ENCODE measurements around the gene ALK. TPM values are rescaled to one million over a fixed set of nuclear protein-coding genes. Genes with fewer than 3 reads are reported as not detected.

The ALK gene
- total and polyA plus RNA-seq, 2 experiments from 2014 or later, result 0.35 TPM; not detected in 1

GRCh38 chr2:29322011-29322410 lies 599.4 kb downstream of the ALK start:
- Histone ChIP-seq H3K27me3 (ENCODE audit: insufficient read depth) (no peaks in the 10 kb centered on the region), H2AFZ (no peak overlapping the region), H3K36me3 (ENCODE audit: insufficient read depth) (no peaks in the 10 kb centered on the region), H3K4me2 (no peak overlapping the region), H4K20me1 (replicated peaks; ENCODE audit: insufficient read depth) (no peaks in the 10 kb centered on the region), H3F3A (replicated peaks; ENCODE audit: low read depth) (no peaks in the 10 kb centered on the region), H3K9me2 (ENCODE audit: insufficient read depth) (peaks cover 5% of the 10 kb centered on the region; the same call in 1 of the 2 replicates), H3K79me2 (replicated peaks; ENCODE audit: insufficient read depth) (no peaks in the 10 kb centered on the region), H3K4me1 (ENCODE audit: insufficient read depth) (no peaks in the 10 kb centered on the region), H3K27ac (ENCODE audit: low read depth) (no peak overlapping the region), H3K4me3 (no peak overlapping the region)
- H3K36me3 Mint-ChIP-seq (ENCODE audit: low read depth), result no peaks in the 10 kb centered on the region
- no peaks in the 10 kb centered on the region for H3K4me1 Mint-ChIP-seq
- no peak for ATAC-seq
- no peak for DNase-seq (ENCODE audit: low spot score)
- no peaks in the 10 kb centered on the region for H3K9me3 Mint-ChIP-seq
- H3K4me3 Mint-ChIP-seq, result no peak overlapping the region
- H3K27me3 Mint-ChIP-seq (ENCODE audit: insufficient read depth, low read depth, poor library complexity), result no peaks in the 10 kb centered on the region
- TF ChIP-seq EZH2phosphoT487 (IDR thresholded peaks at IDR 0.05; ENCODE audit: unreplicated experiment) (no peak), ZNF331 (CRISPR knock-in tag; IDR thresholded peaks at IDR 0.05; ENCODE audit: low read depth) (no peak), STAT1 (IDR thresholded peaks at IDR 0.05; ENCODE audit: unreplicated experiment) (no peak), NANOG (IDR thresholded peaks at IDR 0.05; ENCODE audit: borderline replicate concordance) (no peak), CREB1 (CRISPR knock-in tag; IDR thresholded peaks at IDR 0.05; ENCODE audit: low read depth) (no peak), REST (IDR thresholded peaks at IDR 0.05; ENCODE audit: unreplicated experiment) (no peak), ETS1 (IDR thresholded peaks at IDR 0.05) (no peak), JUNB (IDR thresholded peaks at IDR 0.05; ENCODE audit: unreplicated experiment) (no peak), EZH2 (IDR thresholded peaks at IDR 0.05; ENCODE audit: low read depth, unreplicated experiment) (no peak), ZNF114 (CRISPR knock-in tag; IDR thresholded peaks at IDR 0.05) (no peak), POLR2AphosphoS5 (IDR thresholded peaks at IDR 0.05; ENCODE audit: low read depth) (no peak), CTCF (conservative IDR thresholded peaks at IDR 0.05; ENCODE audit: low read depth in 2 of 2) (no peak), ZNF462 (CRISPR knock-in tag; IDR thresholded peaks at IDR 0.05) (no peak)
- H3K27ac Mint-ChIP-seq, result no peak overlapping the region
